Cortex of kidney (tissue), 1 donor: ENCODE results near the gene CDIPT.
A peak's percentile ranks its signal among the peaks of the same experiment; 100 is the strongest.
"Not testable (repeated sequence)": the region's sequence is repeated elsewhere in the genome, so short reads cannot be mapped to it uniquely, and the experiment has no call there.

ENCODE experiments used
- DNase-seq: peaks from one replicate; lab custom pipeline; 2025; lab: John Stamatoyannopoulos, UW

The CDIPT gene, protein sequence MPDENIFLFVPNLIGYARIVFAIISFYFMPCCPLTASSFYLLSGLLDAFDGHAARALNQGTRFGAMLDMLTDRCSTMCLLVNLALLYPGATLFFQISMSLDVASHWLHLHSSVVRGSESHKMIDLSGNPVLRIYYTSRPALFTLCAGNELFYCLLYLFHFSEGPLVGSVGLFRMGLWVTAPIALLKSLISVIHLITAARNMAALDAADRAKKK

DNA sequence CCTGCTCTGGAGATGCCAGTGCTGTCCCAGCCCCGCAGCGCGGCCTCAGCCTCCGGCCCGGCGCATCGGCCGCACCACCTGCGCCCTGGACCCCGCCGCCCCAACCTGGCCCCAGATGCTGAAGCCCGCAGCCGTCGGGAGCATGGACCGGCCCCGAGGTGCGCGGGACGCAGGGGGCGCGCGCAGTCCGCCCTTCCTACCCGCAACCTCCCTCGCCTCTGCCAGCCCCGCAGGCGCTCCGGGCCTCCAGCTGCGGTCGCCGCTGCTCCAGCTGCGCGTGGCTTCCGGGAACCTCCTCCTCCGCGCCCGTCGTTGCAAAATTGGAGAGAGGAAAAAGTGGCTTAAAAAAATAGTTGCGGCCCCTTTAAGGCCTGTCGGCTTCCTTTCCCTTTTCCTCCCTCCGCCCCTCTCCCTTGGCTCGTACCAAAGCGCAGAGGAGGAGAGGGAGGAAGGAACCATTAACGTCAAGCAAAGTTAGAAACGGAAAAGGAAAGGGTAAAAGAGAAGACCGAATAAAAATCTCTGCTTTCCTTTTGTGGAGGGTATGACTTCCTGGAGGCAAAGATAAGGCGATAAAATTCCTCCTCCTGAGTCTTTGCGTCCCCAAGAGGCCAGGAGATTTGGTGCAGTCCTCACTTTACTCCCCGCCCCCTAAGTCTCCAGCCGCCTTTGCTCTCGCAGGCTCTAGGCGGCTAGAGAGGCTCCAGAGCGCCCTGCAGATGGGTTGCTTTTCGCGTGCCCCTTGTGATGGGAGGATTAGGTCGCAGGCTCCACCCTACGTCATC, at the start of gene CDIPT:
TSS of gene CDIPT (minus strand) at position 343 of the 785 bp plus-strand sequence. CDS start 369 bp downstream, outside the sequence.
- DNase-seq: peak; percentile 64

DNA sequence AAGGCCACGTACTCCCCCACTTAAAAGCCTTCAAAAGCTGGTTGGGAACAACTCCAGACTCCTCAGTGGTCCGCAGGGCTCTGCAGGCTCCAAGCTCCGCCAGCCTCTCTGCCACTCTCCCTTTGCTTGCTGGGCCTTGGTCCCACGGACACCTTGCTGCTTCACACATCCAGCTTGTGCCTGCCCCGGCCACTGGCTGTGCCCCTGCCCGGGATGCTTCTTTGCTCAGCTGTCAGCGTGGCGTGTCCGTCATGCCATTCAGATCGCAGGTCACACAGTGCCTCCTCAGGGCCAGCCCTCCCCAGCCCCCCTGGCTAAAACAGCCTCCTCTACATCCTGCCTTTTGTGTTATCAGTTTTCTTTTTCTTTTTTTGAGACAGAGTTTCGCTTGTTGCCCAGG, 49.1 kb upstream of the CDIPT start:
- DNase-seq: no peak

DNA sequence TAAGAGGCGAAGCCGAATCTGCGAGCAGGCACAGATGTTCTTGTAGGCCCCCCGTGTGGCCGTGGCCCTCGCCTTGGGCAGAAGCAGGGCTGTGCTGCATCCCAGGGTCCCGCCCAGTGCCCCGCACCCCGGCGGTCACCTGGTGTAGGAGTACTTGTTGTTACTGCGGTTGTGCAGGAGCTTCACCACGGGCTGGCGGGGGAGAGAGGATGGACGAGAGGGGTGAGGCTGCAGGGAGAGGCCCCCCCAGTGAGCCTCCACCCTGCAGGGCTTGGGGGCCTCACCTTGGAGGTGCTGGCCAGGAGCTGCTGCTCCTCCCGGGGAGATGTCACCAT, 48.6 kb upstream of the CDIPT start:
- DNase-seq: no peak

DNA sequence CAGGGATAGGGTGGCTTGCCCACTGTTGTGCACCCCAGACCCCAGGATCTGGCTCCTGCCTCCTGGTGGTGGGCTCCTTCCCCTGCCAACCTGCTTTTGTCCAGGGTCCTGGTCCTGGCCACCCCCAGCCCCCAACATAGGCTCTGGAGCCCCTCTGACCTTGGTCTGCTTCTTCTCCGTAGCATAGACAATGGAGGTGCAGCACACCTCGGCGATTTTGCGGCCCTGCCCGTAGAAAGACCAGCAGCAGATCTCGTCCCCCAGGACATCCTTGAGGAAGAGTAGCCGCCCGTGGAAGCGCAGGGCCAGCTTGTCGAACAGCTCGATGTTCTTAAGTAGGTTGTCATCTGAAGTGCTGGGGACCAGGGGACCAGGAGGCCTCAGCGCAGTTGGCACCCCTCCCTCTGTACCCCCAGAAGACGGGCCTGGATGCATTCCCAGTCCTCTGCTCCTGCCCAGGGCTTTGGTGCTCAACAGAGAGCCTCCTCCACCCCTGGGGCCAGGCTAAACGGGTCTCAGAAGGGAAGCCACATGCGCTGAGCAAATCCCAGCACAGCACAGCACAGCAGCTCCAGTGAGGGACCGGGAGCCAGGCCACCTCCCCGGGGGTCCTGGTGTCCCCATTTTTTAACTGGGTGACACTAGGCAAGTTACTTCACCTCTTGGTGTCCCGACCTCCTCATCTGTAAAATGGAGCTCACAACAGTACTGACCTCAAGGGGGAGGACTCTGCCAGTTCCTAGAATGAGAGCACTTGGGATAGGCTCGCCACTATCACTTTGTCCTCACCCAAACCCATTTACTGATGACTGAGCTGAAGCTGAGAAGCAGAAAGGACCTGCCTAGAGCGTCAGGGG, 48.0 kb upstream of the CDIPT start:
- DNase-seq: no peak

DNA sequence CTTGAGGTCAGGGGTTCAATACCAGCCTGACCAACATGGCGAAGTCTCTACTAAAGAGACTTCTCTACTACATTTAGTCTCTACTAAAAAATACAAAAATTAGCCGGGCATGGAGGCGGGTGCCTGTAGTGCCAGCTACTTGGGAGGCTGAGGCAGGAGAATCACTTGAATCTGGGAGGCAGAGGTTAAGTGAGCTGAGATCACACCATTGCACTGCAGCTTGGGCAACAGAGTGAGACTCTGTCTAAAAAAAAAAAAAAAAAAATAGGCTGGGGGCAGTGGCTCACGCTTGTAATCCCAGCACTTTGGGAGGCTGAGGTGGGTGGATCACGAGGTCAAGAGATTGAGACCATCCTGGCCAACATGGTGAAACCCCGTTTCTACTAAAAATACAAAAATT, 46.8 kb upstream of the CDIPT start:
- DNase-seq: not testable (repeated sequence)

DNA sequence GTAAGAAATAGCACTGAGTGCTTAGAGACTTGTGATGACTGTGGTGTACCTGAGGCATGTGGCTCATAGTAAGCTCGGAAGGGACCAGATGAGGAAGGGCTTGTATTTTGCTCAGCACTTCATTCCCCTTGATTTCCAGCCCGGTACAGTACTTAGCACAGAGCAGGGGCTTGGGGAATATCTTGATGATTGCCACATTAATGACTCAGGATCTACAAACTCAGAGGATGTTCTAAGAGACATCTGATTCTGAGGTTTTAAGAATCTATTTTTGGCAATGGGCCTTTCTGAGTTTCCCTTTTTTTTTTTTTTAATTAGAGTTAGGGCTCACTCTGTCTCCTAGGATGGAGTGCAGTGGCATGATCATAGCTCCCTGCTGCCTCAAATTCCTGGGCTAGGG, 46.4 kb upstream of the CDIPT start:
- no peak for DNase-seq

DNA sequence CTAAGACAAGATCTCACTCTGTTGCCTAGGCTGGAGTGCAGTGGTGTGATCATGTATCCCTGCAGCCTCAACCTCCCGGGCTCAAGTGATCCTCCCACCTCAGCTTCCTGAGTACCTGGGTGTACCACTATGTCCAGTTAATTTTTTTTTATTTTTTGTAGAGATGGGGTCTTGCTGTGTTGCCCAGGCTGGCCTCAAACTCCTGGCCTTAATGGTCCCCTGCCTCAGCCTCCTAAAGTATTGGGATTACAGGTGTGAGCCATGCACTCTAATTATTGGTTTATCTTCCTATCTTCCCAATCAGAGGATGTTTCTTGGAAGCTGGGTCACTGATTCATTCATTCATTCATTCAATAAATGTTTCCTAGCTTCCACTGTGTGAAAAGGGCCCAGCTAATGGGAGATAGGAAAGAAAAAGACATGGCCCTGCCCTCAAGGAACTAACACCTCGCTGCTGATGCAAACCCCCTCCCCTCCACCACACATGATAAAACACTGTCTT, 45.7 kb upstream of the CDIPT start:
- DNase-seq: no peak

DNA sequence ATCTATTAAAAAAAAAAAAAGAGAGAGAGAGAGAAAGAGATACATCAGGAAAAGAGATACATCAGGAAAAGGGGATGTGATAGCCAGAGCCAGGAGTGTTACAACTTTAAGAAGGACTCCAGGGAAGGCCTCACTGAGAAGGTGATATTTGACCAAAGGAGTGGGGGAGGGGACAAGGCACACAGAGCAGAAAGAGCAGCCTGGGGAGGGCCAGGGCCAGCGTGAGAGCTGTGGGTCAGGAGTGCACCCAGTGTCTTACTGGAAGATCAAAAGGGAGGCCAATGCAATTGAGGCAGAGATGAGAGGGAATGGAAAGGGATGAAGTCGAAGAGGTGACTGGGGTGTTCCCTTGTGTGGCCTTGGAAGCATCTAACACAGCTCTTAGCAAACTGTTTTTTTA, 44.9 kb upstream of the CDIPT start:
- no peak for DNase-seq

DNA sequence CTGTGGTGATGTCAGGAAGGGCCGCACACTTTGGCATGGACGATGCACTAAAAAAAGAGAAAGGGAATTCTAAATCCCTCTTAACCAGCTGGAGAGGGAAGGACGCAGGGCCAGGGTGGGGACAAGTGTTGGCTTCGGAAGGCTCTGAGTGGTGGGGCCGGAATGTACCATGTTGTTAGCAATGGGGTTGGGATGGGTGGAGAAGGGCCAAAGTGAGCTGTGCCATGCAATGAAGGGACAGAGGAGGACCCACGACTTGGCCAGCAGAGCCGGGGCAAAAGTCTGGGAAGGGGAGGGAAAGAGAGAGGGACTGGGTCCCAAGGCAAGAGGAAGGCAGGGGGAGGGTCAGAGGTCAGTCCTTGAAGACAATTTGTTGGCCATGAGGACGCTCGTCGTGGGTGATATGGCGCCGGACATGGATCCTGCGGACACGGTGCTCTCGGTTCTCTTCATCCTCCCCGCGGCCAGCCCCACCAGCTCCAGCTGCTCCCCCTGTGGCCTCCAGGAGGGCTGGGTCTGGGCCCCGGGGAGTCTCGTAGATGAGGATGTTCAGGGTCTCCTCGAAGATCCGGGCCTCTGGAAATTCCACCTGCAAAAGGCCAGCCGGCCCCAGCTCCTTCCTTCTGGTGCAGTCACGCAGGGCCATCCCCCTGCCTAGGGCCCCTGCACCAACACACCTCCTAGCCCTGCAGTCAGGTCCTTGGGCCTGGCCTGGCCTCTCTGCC, 43.7 kb upstream of the CDIPT start:
- DNase-seq: no peak

DNA sequence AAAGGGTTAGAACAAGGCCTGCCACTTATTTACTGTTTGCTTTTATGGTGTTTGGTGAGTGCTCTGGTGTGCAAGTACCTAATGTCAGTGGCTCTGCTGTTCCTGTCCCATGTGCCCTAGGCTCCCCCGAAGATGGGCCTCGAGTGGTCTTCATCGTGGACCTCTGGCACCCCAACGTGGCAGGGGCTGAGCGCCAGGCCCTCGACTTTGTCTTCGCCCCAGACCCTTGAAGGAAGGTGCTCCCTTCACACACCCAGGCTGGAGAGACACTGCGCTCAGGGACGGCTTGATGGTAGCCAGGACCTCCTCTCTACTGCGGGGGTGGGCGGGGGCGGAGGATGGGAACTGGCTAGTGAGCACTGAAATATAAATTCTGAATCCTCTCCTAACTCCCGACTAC, 42.6 kb upstream of the CDIPT start:
- DNase-seq: no peak

DNA sequence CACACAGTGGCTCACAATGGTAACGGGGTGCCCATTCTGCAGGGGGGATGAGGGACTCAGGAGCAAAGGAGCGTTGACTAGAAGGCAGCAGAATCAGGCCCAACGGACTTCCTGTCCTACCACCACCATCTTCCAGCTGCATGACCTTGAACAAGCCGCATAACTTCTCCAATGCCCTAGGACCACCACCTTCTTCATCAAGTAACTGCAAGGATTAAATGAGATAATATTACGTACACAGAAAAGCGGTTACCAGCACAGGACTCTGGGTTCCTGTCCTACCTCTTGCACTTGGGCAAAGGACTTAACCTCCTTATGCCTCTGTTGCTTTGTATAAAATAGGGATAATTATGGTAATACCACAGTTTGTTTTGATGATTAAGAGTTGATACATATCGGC, 41.9 kb upstream of the CDIPT start:
- DNase-seq: no peak

DNA sequence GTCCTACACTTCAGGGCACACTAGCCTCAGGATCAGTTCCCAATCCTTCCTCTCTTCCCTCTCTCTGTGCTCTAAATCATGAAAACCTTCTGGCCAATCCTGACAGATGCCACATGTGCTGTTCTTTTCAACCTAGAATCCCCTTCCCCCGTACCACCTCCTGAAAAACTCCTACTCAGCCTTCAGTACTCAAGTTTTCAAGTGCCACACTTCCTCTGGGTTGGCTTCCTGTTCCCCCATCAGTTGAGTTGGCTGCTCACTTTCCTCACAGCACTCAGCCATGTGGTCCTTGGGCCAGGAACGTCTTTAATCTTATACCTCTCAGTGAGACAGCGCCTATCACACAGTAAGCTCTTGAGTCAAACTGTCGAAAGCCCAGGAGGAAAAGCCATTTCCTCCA, 40.6 kb upstream of the CDIPT start:
- DNase-seq: no peak

DNA sequence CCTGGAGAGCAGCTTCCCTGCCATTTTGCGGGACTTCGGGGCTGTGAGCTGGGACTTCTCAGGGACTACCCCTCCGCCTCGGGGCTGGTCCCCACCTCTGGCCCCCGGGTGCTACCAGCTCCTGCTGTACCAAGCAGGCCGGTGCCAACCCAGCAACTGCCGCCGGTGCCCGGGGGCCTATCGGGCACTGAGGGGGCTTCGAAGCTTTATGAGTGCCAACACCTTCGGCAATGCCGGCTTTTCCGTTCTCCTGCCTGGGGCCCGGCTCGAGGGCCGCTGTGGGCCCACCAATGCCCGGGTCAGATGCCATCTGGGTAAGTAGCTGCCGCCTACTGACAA, 38.5 kb upstream of the CDIPT start:
- DNase-seq: no peak

DNA sequence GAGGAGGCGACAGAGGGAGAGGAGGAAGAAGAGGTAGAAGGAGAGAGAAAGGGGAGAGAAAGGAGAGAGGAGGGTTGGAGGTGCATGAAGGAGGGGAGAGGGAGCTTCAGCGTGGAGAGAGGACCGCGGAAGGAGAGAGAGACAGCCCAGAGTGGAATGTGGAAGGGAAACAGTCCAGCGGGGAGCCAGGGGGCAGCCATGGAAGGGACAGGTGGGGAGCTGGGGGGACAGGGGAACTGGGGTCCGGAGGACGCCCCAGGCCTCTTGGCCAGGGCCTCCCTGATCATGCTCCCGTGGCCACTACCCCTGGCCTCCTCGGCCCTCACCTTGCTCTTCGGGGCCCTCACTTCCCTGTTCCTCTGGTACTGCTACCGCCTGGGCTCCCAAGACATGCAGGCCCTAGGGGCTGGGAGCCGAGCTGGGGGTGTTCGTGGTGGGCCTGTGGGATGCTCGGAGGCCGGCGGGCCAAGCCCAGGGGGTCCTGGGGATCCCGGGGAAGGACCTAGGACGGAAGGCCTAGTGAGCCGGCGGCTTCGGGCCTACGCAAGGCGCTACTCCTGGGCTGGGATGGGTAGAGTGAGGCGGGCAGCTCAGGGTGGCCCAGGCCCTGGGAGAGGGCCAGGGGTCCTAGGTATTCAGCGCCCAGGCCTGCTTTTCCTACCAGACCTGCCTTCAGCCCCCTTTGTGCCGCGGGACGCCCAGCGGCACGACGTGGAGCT, 38.0 kb upstream of the CDIPT start:
- no peak for DNase-seq

DNA sequence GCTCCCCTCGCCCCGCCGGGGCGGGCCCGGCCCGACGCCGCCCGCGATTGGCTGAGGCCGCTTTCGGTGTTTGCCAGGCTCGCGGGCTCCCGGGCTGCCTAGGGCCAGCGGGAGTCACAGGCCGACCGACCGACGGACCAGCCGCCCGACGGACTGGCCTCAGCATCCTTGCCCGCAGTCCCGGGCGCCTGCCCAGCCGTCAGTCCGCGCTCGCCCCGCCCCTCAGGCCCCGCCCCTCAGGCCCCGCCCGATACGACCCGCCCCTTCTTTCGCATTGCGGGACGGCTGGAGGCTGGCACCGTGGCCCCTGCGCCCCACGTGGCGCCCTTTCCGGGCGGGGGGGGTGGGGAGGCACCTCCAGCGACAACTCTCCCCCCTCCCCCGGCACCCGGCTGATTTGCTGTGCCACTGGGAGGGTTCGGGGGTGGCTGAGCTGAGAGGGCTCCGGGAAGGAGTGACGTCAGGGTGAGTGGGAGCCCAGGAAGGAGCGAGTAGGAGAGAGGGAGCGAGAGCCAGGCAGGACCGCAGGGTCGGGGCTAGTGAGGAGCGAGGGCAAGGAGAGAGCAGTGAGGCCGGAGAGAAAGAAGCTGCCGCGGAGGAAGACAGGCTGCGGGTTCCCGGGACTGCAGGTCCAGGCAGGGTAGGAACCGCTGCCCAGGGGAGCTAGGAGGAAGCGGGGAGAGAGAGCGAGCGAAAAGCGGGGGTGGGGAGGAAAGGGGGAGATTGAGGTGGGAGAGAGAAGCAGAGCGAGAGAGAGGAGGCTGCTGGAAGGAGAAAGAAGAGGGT, 37.3 kb upstream of the CDIPT start, which contains the start of gene ASPHD1:
TSS of gene ASPHD1 (plus strand) at position 387 of the 786 bp plus-strand sequence. CDS start 484 bp downstream, outside the sequence.
- no peak for DNase-seq

DNA sequence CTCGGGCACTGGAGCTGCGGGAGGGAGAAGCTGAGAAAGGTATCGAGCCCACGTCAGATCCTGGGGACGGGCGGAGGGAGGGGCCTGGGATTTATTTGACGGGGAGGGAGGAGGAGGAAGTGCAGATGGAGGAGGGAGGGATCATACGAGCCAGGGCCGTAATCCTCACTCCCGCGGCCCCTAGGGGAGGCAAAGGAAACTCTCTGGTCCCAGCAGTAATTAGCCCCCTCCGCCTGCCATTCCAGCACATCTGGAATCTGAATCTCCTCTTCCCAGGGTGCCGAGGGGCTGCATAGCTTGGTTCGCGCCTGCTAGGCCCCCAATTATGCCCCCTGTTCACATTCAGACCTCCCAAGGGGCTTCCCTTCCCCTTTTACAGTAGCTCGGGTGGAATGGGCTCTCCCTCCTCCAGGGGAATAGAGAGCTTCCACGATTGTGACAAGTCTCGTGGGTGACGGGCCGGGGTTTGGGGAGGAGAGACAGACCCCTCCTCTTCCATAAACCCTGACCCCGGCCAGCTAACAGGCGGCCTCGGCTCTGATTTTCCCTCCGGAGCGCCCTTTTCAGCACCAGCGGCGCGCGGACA, 36.6 kb upstream of the CDIPT start, which contains the start of gene SEZ6L2:
TSS of gene SEZ6L2 (minus strand) at position 35 of the 586 bp plus-strand sequence. CDS start 531 bp downstream, outside the sequence.
- no peak for DNase-seq

DNA sequence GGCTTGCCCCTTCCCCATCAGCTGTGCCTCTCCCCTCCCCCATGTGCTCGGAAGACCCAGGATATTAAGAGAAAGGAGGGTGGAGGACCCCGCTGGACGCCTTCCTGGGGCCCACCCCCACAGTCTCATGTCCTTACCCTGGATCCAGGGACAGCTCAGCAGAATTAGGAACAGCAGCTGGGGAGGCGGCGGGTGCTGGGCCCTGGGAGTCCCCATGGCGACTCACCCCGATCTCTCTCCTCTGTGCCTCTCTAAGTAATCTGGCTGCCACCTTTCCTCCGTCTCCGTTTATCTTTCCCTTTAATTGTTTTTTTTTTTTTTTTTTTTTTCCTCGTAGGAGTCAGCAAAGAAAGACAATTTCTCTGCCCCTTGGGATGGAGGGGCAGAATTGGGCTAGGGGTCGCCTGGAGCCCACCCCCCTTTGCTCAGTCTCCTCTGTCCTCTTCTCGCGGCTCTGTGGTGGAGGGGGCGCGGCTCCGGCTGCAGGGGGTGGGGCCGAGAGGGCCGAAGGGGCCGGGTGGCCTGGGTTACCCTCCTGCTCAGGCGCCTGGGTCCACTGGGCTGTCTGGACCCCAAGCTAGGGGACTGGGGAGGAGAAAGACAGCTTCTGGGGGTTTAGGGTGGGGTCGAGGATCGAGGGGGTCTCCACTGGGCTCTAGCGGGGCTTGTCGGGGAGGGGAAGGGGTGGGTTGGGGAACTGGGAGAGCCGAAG, 35.9 kb upstream of the CDIPT start:
- DNase-seq: no peak

DNA sequence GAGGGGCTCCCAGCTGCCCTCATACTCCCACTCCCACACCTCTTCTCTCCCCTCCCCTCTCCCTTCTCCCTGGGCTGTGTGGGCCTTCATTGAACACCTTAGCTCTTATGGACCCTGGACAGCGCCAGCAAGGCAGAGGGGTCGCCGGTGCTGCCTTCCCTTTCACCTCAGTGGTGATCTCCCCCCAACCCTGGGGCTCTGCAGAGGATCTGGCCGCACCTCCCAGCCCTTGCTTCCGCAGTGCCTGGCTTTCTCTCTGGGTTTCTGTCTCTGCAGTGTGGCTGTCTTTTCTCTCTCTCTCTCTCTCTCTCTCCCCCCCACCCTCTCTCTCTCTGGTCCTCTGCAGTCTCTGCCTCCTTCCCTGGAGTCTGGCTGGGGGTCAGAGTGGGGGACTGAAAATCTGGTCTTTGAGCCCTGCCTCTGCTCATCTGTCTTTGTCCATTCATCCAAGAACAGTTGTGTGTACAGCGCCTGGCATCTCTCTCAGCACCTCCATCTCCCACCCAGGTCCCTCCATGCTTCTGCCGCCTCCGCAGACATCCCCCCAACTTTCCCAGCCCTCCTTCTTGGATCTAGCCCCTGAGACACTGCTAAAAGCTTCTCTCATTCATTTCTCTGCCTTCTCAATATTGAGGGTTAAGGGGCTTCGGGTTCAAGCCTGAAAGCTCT, 35.2 kb upstream of the CDIPT start:
- no peak for DNase-seq

DNA sequence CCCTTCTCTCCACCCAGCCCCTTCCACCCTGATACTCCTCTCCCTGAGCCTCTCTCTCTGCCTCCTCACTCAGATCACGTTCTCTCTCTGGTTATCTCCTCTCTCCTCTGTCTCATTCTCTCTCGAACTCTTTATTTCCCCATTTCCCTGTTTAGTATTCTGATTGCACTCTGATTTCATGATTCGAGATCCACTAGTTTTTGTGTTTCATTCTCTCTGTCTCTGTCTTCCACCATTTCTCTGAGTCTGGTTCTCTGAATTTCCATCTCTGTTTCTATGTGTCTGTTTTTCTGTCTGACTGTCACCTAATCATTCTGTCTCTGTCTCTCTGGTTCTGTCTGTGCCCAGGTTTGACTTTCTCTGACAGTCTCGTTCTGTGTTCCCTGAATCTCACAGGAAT, 34.3 kb upstream of the CDIPT start:
- no peak for DNase-seq
